HCT116 (cell line): ENCODE results near the gene PRRG4.

Experiments used
- ATF3 ChIP-seq: IDR thresholded peaks from 2 replicates; pipeline ENCODE4 v1.6.1; 2012
- CTCF ChIP-seq, 3 experiments: fragments of 200-600 bp in 1 of 3; sonication (generic) in 1 of 3; IDR thresholded peaks in 2 of 3; conservative IDR thresholded peaks in 1 of 3; 2 replicates each; pipeline ENCODE4 v1.5.1; 2012 to 2017; ENCODE audit warnings: low read depth in 2 of 3, low read length in 2 of 3, antibody characterized with exemption in 1 of 3, borderline replicate concordance in 1 of 3, control low read depth in 1 of 3, mild to moderate bottlenecking in 1 of 3, mixed read lengths in 1 of 3, mixed run types in 1 of 3, moderate library complexity in 1 of 3; ENCODE audit not compliant: insufficient read depth in 1 of 3
- EGR1 ChIP-seq: IDR thresholded peaks from 2 replicates; pipeline ENCODE4 v1.6.1; 2012; ENCODE audit warnings: low read depth
- EZH2 ChIP-seq: fragments of 200-600 bp; sonication (generic); IDR thresholded peaks from 2 replicates; pipeline ENCODE4 v1.6.1; 2017; ENCODE audit warnings: antibody characterized with exemption, mixed run types
- EZH2phosphoT487 ChIP-seq: fragments of 200-600 bp; IDR thresholded peaks from 2 replicates; pipeline ENCODE4 v1.6.1; 2018; ENCODE audit warnings: antibody characterized with exemption, borderline replicate concordance
- JUND ChIP-seq: IDR thresholded peaks from 2 replicates; pipeline ENCODE4 v1.6.1; 2012
- MAX ChIP-seq: IDR thresholded peaks from 2 replicates; pipeline ENCODE4 v1.6.1; 2012
- POLR2A ChIP-seq: IDR thresholded peaks from 2 replicates; pipeline ENCODE4 v1.7.0; 2011; ENCODE audit warnings: borderline replicate concordance; ENCODE audit not compliant: insufficient read depth, insufficient read length; ENCODE audit errors: extremely low read depth
- POLR2AphosphoS5 ChIP-seq: IDR thresholded peaks from 2 replicates; pipeline ENCODE4 v1.6.1; 2011; ENCODE audit warnings: mild to moderate bottlenecking, low read depth, low read length, moderate library complexity
- SP1 ChIP-seq: IDR thresholded peaks from 2 replicates; pipeline ENCODE4 v1.6.1; 2012; ENCODE audit warnings: low read depth
- SRF ChIP-seq: IDR thresholded peaks from 2 replicates; pipeline ENCODE4 v1.6.1; 2012; ENCODE audit warnings: low read depth
- TCF7L2 ChIP-seq: IDR thresholded peaks from 2 replicates; pipeline ENCODE4 v1.7.0; 2011; ENCODE audit warnings: borderline replicate concordance, inconsistent platforms; ENCODE audit not compliant: insufficient read depth, insufficient read length; ENCODE audit errors: extremely low read depth
- YY1 ChIP-seq: IDR thresholded peaks from 2 replicates; pipeline ENCODE4 v1.6.1; 2011; ENCODE audit warnings: low read length, low read depth, moderate library complexity, mild to moderate bottlenecking; ENCODE audit not compliant: insufficient replicate concordance; ENCODE audit errors: extremely low read depth
- ZBTB33 ChIP-seq: IDR thresholded peaks from 2 replicates; pipeline ENCODE4 v1.6.1; 2011; ENCODE audit warnings: mild to moderate bottlenecking, low read length, moderate library complexity; ENCODE audit not compliant: insufficient replicate concordance; ENCODE audit errors: extremely low read depth

- TF ChIP-seq CTCF (IDR thresholded peaks at IDR 0.05 in 2 of 3, conservative IDR thresholded peaks at IDR 0.05 in 1 of 3; ENCODE audit: borderline replicate concordance in 1 of 3, insufficient read depth in 1 of 3, low read depth in 2 of 3, low read length in 2 of 3) (no peak), EGR1 (no peak), POLR2A (no peak), TCF7L2 (no peak), JUND (no peak), YY1 (no peak), EZH2 (no peak), POLR2AphosphoS5 (no peak), MAX (no peak), EZH2phosphoT487 (no peak), ATF3 (no peak), ZBTB33 (no peak), SP1 (no peak), SRF (no peak)
Observed at GRCh38 chr11:32821917-32822560, 7.7 kb upstream of the PRRG4 start.
